B cell (primary cell): ENCODE data around the gene HCFC2. TPM values are rescaled to one million over a fixed set of nuclear protein-coding genes. Genes with fewer than 3 reads are reported as not detected.

Experiments
- ATAC-seq: fragments of 200-7000 bp; cut with Tn5 transposase; one replicate; pipeline ENCODE4 v1.10.0; 2021; ENCODE audit warnings: low read depth, mild to moderate bottlenecking, moderate number of reproducible peaks, moderate library complexity
- CTCF ChIA-PET: fragments of 350-600 bp; sonication (Branson Sonifier 250); formaldehyde crosslinking; loops from one replicate; lab custom pipeline; 2021; ENCODE audit warnings: antibody characterized with exemption, inconsistent platforms; lab: Charles Lee
- POLR2A ChIA-PET: fragments of 350-600 bp; sonication (Branson Sonifier 250); formaldehyde crosslinking; loops from one replicate; lab custom pipeline; 2021; ENCODE audit warnings: antibody characterized with exemption; lab: Charles Lee
- DNase-seq: peaks from one replicate; pipeline ENCODE4 v3.0.0; 2013
- H2AFZ ChIP-seq: 2 replicates; pipeline ENCODE4 v1.6.1; 2012; ENCODE audit warnings: mild to moderate bottlenecking, low read depth, low read length; ENCODE audit not compliant: insufficient read depth, poor library complexity, severe bottlenecking
- H3K27ac ChIP-seq, 2 donors: 1 replicate in 1 of 2; 2 replicates in 1 of 2; pipeline ENCODE4 v1.5.1; 2012 to 2013; ENCODE audit warnings: low read length in 2 of 2, mild to moderate bottlenecking in 2 of 2, moderate library complexity in 1 of 2
- H3K27me3 ChIP-seq, 4 experiments: fragments of 200-600 bp in 1 of 4; sonication (generic) in 1 of 4; replicated peaks in 1 of 4; 1 replicate in 2 of 4; 2 replicates in 2 of 4; pipeline versions ENCODE4 v1.6.1 to v1.7.0; 2013 to 2016; ENCODE audit warnings: low read length in 3 of 4, mild to moderate bottlenecking in 2 of 4, mixed read lengths in 1 of 4, moderate library complexity in 1 of 4; ENCODE audit not compliant: insufficient read depth in 4 of 4, control insufficient read depth in 3 of 4; ENCODE audit errors: control extremely low read depth in 1 of 4
- H3K36me3 ChIP-seq, 2 experiments: replicated peaks in 1 of 2; 1 replicate in 1 of 2; 2 replicates in 1 of 2; pipeline versions ENCODE4 v1.6.1 to v1.7.1; 2013; ENCODE audit warnings: low read length in 1 of 2; ENCODE audit not compliant: insufficient read depth in 2 of 2, control insufficient read depth in 1 of 2; ENCODE audit errors: control extremely low read depth in 1 of 2, extremely low read depth in 1 of 2
- H3K4me1 ChIP-seq, 2 donors: fragments of 200-600 bp in 1 of 2; sonication (generic) in 1 of 2; 1 replicate in 1 of 2; 2 replicates in 1 of 2; pipeline versions ENCODE4 v1.5.1 to v1.6.1; 2013 to 2017; ENCODE audit warnings: low read length in 2 of 2; ENCODE audit not compliant: control insufficient read depth in 2 of 2, insufficient read depth in 2 of 2
- H3K4me2 ChIP-seq: replicated peaks from 2 replicates; pipeline ENCODE3; 2012; ENCODE audit warnings: mild to moderate bottlenecking, low read depth, low read length; ENCODE audit not compliant: poor library complexity, severe bottlenecking
- H3K4me3 ChIP-seq, 5 experiments: fragments of 200-600 bp in 1 of 5; sonication (generic) in 1 of 5; 1 replicate in 3 of 5; 2 replicates in 2 of 5; pipeline versions ENCODE4 v1.5.1 to v1.7.0; 2011 to 2016; ENCODE audit warnings: low read length in 4 of 5, mild to moderate bottlenecking in 4 of 5, low read depth in 2 of 5, control low read depth in 1 of 5, moderate library complexity in 1 of 5; ENCODE audit not compliant: insufficient read depth in 1 of 5; ENCODE audit errors: control extremely low read depth in 1 of 5, extremely low read depth in 1 of 5
- H3K79me2 ChIP-seq: fragments of 200-600 bp; sonication (generic); one replicate; pipeline ENCODE4 v1.6.0; 2016; ENCODE audit warnings: low read length; ENCODE audit not compliant: control insufficient read depth, insufficient read depth
- H3K9ac ChIP-seq: fragments of 200-600 bp; sonication (generic); 2 replicates; pipeline ENCODE4 v1.6.1; 2017; ENCODE audit warnings: mild to moderate bottlenecking, low read length, moderate library complexity
- H3K9me3 ChIP-seq, 3 donors: one replicate each; pipeline versions ENCODE4 v1.6.1 to v1.7.1; 2013; ENCODE audit warnings: low read length in 2 of 3; ENCODE audit not compliant: control insufficient read depth in 2 of 3, insufficient read depth in 1 of 3; ENCODE audit errors: control extremely low read depth in 1 of 3
- H4K20me1 ChIP-seq: 2 replicates; pipeline ENCODE4 v1.6.0; 2012; ENCODE audit warnings: mild to moderate bottlenecking, low read length; ENCODE audit not compliant: insufficient read depth, control insufficient read depth, poor library complexity, severe bottlenecking
- H3K27ac Mint-ChIP-seq: one replicate; pipeline ENCODE4 v1.8.0; 2021; ENCODE audit warnings: mixed read lengths
- H3K27me3 Mint-ChIP-seq: one replicate; pipeline ENCODE4 v1.8.0; 2021; ENCODE audit warnings: mixed read lengths
- H3K4me1 Mint-ChIP-seq: one replicate; pipeline ENCODE4 v1.8.0; 2021; ENCODE audit warnings: mixed read lengths
- H3K4me3 Mint-ChIP-seq: one replicate; pipeline ENCODE4 v1.8.0; 2021; ENCODE audit warnings: mixed read lengths
- H3K9me3 Mint-ChIP-seq: one replicate; pipeline ENCODE4 v1.8.0; 2022; ENCODE audit warnings: mixed read lengths; ENCODE audit not compliant: insufficient read depth
- EZH2 ChIP-seq: IDR thresholded peaks from 2 replicates; pipeline ENCODE4 v1.6.1; 2012; ENCODE audit warnings: borderline replicate concordance, low read depth, mild to moderate bottlenecking, moderate library complexity, low read length; ENCODE audit not compliant: insufficient read depth, poor library complexity, severe bottlenecking
- WGBS: methylation state at CpG from one replicate; pipeline ENCODE4 v1.1.5; 2013; ENCODE audit warnings: missing lambda C conversion rate; ENCODE audit not compliant: insufficient coverage; 5-methylcytosine and 5-hydroxymethylcytosine counted together
- intact Hi-C: fragments of 100-400 bp; cut with micrococcal nuclease; formaldehyde crosslinking; loops from one replicate; pipeline ENCODE4 v1.10.0; 2022
- polyA plus RNA-seq: library from polyadenylated mRNA; depleted of rRNA; stranded (reverse); fragments of >200 nt; gene quantifications from 2 replicates; pipeline ENCODE4 v1.2.3, GENCODE V29; 2012
- total RNA-seq, 2 donors: library from RNA; stranded (reverse); fragments of 120-200 nt in 1 of 2; gene quantifications; 1 replicate in 1 of 2; 2 replicates in 1 of 2; pipeline versions ENCODE4 v1.2.3 to v1.2.4, GENCODE V29; 2013 to 2022
- TF ChIP-seq, protein P1 (sequence below): fragments of 200-600 bp; IDR thresholded peaks from one replicate; pipeline ENCODE4 v1.8.0; 2022; ENCODE audit warnings: antibody characterized with exemption, mild to moderate bottlenecking

The HCFC2 gene
- total and polyA plus RNA-seq, 2 donors (not counting 1 experiment from before 2014, with no cell fraction given) = 8.2 to 10.5 TPM

DNA sequence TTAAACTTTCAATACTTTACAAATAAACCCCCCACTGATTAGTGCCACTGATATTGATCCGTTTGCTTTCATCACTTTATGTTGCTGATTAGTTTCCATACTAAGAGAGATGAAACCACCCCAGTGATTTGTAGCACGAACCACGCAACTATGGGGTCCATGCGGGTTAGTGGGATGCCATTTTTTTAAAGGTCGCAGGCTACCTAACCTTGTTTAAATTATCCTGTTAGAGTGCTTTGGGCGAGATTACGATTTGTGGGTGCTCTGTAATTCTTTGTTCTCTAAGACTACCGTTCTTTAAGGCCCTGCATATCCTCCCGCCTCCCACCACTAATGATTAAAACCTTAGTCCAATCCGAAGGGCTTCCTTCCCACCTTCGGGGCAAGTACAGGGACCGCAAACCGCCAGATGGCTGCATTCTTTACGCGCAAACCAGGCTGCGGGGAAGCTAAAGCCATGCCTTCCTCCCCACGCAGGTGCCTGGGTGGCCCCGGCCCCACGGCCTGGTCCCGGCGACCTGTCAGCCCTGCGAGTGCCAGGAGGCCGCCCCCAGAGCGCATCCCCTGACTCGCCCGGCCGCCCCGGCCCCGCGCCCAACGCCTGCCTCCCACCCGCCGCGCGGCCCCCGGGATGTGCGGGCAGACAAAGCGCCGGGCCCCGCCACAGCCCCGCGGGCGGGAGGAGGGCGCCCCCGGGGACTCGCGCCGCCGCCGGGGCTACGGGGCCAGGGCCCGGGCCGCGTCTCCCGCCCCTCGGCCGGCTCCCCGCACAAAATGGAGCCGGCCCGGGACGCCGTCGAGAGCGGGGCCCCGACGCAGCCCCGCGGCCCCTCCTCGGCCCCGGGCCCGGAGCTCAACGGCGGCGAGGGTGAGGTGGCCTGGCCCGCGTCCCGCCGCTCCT, 72.9 kb downstream of the HCFC2 start:
- Mint-ChIP-seq H3K27ac (peak overlapping the region; percentile 92), H3K27me3 (no peaks in the 10 kb centered on the region), H3K4me1 (peaks cover 20% of the 10 kb centered on the region), H3K4me3 (peak overlapping the region; percentile 93), H3K9me3 (no peaks in the 10 kb centered on the region)
- under 1% methylated on average over 70 of the region's 78 CpGs for WGBS
- H3K9ac ChIP-seq = peak overlapping the region; percentile 82
- no peaks in the 10 kb centered on the region for H3K27me3 ChIP-seq
- peak; percentile 3 for ATAC-seq
- peak overlapping the region; percentile 43 to 70 for H3K27ac ChIP-seq
- TF ChIP-seq, protein P1, sequence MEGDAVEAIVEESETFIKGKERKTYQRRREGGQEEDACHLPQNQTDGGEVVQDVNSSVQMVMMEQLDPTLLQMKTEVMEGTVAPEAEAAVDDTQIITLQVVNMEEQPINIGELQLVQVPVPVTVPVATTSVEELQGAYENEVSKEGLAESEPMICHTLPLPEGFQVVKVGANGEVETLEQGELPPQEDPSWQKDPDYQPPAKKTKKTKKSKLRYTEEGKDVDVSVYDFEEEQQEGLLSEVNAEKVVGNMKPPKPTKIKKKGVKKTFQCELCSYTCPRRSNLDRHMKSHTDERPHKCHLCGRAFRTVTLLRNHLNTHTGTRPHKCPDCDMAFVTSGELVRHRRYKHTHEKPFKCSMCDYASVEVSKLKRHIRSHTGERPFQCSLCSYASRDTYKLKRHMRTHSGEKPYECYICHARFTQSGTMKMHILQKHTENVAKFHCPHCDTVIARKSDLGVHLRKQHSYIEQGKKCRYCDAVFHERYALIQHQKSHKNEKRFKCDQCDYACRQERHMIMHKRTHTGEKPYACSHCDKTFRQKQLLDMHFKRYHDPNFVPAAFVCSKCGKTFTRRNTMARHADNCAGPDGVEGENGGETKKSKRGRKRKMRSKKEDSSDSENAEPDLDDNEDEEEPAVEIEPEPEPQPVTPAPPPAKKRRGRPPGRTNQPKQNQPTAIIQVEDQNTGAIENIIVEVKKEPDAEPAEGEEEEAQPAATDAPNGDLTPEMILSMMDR = no peak
- TF ChIP-seq EZH2 = no peak
- intact Hi-C loops = loop anchor here (5.0 kb wide), 5 partner anchors 150 to 1195 kb away; partner anchors contain the start of genes APPL2, C12orf75, EID3 and TDG
- CTCF ChIA-PET = interaction anchor here (0.6 to 3.2 kb wide), 4 partner anchors 28 to 248 kb away, joined by 3 to 14 read pairs (median 4); no protein-coding TSS in a partner anchor
- peak overlapping the region; percentile 52 to 73 (median 67) for H3K4me3 ChIP-seq
- peaks cover 25 to 26% of the 10 kb centered on the region in 2 donors for H3K4me1 ChIP-seq
- H3K36me3 ChIP-seq = peaks cover 1 to 15% of the 10 kb centered on the region in 2 experiments
- H2AFZ ChIP-seq = peak overlapping the region; percentile 94
- H4K20me1 ChIP-seq = no peaks in the 10 kb centered on the region
- H3K4me2 ChIP-seq = peak overlapping the region; percentile 91
- POLR2A ChIA-PET = interaction anchor here (1.0 to 1.9 kb wide), 3 partner anchors 166 to 208 kb away, joined by 3 to 10 read pairs (median 5); partner anchors contain the start of genes EID3, HSP90B1 and TDG
- peaks cover 43% of the 10 kb centered on the region for H3K79me2 ChIP-seq
- no peaks in the 10 kb centered on the region for H3K9me3 ChIP-seq
- peak; percentile 75 for DNase-seq
